ENCODE measurements around the gene PRAF2. TPM values are rescaled to one million over a fixed set of nuclear protein-coding genes. Genes with fewer than 3 reads are reported as not detected.

Gene PRAF2
- total and polyA plus RNA-seq, 2 of the 13 experiments (the other 11 are each of a cell fraction or from before 2014, with no cell fraction given), result 0.33 to 2.6 TPM

GRCh38 chrX:49111791-49112190, 38.0 kb upstream of the PRAF2 start:
- DNase-seq (ENCODE audit: low spot score), result no peak
- no TSS peak for BruUV-seq (replicated peaks)
- Histone ChIP-seq H3K27ac (ENCODE audit: extremely low read length, insufficient read depth, low read length) (no peak overlapping the region), H3K9ac (ENCODE audit: insufficient read depth, low read depth, low read length) (no peak overlapping the region), H4K20me1 (ENCODE audit: insufficient read depth, low read length) (no peaks in the 10 kb centered on the region), H2AFZ (ENCODE audit: low read length) (no peak overlapping the region), H3K36me3 (replicated peaks in 1 of 2; ENCODE audit: control insufficient read depth in 1 of 2, insufficient read depth in 2 of 2, low read length in 2 of 2) (peaks cover 6 to 16% of the 10 kb centered on the region in 2 experiments; a peak in 4 of 5 replicates), H3K4me2 (ENCODE audit: low read depth, low read length) (no peak overlapping the region), H3K79me2 (ENCODE audit: insufficient read depth, low read length) (no peaks in the 10 kb centered on the region), H3K4me3 (replicated peaks in 1 of 3; ENCODE audit: insufficient read depth in 1 of 3, low read depth in 2 of 3, low read length in 3 of 3) (no peak overlapping the region), H3K4me1 (ENCODE audit: insufficient read depth, low read length) (no peaks in the 10 kb centered on the region), H3K9me3 (ENCODE audit: low read length) (no peaks in the 10 kb centered on the region), H3K27me3 (ENCODE audit: control insufficient read depth in 1 of 2, insufficient read depth in 2 of 2, low read length in 2 of 2) (no peaks in the 10 kb centered on the region)
- in situ Hi-C loops (cut with HindIII; ENCODE audit: extremely low pct_ligation_motif_present, low pct_unique_long_range_greater_than_20kb), result no loop called here
- no peak for ATAC-seq
- CTCF ChIA-PET (ENCODE audit: low intra/inter-chr PET ratio, low total read pairs), result no interaction called here
- POLR2A ChIA-PET, result no interaction called here
- intact Hi-C loops (cut with micrococcal nuclease; ENCODE audit: unreplicated experiment), result no loop called here
- no peak for TF ChIP-seq GTF3A (CRISPR knock-in tag; conservative IDR thresholded peaks at IDR 0.05)
- TF ChIP-seq, protein P1, sequence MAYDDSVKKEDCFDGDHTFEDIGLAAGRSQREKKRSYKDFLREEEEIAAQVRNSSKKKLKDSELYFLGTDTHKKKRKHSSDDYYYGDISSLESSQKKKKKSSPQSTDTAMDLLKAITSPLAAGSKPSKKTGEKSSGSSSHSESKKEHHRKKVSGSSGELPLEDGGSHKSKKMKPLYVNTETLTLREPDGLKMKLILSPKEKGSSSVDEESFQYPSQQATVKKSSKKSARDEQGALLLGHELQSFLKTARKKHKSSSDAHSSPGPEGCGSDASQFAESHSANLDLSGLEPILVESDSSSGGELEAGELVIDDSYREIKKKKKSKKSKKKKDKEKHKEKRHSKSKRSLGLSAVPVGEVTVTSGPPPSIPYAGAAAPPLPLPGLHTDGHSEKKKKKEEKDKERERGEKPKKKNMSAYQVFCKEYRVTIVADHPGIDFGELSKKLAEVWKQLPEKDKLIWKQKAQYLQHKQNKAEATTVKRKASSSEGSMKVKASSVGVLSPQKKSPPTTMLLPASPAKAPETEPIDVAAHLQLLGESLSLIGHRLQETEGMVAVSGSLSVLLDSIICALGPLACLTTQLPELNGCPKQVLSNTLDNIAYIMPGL (CRISPR knock-in tag; IDR thresholded peaks at IDR 0.05; ENCODE audit: borderline replicate concordance in 1 of 2, low read depth in 1 of 2), result no peak
- no peak for TF ChIP-seq GPBP1L1 (CRISPR knock-in tag; IDR thresholded peaks at IDR 0.05)
- TF ChIP-seq HES4 (CRISPR knock-in tag; IDR thresholded peaks at IDR 0.05; ENCODE audit: borderline replicate concordance), result no peak
- TF ChIP-seq TAF1 (CRISPR knock-in tag; IDR thresholded peaks at IDR 0.05), result no peak
- no CpG with 5 or more reads among the region's 3 CpGs for WGBS (ENCODE audit: low lambda C conversion rate)
- no peak for FAIRE-seq
